GM19025 (cell line): ENCODE data around the gene SRF.

Experiments
- ATAC-seq: cut with Tn5 transposase; IDR thresholded peaks from one replicate; pipeline ENCODE4 v1.9.1; 2021; ENCODE audit warnings: mild to moderate bottlenecking, low read depth, moderate library complexity; ENCODE audit not compliant: unreplicated experiment

SRF gene

DNA sequence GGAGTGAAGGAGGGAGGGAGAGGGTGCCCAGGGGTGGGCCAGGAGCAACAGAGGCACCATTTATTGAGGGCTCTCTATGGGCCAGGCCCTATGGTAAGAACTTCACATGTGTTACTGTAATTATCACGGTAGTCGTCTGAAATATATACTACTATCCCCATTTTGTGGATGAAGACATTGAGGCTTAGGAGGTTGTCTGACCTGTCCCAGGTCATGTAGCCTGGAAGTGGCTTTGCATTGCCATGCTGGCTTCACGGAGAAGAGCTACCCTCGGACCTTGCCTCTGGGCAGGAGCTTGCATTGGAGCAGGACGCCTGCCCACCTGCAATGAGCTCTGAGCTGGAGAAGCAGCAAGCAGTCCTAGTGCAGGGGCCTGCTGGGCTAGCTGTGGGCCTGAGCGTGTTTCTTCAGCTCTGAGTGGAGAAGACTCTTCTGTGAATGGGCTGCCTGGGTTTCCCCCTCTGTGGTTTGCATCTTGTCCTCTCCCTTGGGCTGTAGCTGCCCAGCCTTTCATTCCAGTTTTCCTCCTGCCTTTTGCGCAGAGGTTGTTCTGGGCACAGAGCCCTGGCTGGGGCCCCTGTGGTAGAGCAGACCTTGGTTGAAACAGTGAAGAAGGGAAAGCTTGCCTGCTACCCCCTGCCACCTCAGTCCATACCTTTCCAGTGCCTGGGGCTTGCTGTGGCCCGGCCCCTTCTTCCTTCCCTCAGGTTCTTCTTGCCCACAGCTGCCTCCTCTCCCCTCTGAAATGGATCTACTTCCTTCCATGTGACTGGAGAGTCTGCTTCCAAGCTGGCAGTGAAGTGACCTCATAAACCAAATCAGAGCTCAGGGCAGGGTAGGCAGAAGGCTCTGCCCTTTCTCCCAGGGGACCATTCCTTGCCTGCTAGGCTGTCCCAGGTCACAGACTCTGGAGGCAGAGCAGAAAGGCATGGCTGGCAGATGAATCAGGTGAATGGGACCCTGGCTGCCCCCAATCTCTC, 24.1 kb upstream of the SRF start:
- ATAC-seq = no peak

DNA sequence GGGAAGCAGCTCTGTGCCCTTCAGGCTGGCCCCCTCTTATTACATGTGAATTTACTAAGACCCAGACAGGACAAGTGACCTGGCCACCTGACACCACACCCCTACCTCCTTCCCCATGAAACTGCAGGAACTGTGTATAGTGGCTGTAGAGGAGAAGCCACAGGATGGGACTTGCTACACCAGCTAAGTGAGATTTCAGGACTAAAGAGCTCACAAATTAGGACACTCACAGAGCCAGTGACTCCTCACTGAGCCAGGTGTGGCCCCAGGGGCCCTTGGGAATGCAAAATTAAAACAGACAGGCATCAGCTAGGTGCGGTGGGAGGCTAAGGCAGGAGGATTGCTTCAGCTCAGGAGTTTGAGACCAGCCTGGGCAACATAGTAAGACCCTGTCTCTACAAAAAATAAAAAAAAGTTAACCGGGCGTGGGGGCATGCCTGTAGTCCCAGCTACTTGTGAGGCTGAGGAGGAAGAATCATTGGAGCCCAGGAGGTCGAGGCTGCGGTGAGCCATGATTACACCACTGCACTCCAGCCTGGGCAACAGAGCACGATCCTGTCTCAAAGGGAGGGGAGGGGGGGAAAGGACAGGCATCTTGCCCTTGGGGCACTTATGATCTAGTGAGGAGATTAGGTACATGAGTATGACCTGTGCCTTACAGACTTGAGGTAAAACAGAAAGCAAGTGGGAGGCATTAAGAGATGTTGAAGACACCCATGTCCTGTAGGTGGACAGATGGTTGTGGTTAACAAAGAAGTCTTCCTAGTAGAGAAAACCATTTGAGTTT, 23.2 kb upstream of the SRF start:
- ATAC-seq = no peak

DNA sequence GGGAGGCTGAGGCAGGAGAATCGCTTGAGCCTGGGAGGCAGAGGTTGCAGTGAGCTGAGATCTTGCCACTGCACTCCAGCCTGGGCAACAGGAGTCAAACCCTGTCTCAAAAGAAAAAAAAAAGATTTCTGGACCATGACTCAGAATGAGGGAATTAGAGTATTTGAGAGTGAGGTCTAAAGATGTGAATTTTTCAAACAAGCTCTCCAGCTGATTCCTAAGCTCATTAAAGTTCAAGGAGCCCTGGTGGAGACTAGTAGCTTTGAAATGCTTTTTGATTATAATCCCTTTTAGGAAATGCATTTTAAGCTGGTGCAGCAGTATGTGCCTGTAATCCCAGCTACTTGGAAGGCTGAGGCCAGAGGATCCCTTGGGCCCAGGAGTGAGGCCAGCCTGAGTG, 21.8 kb upstream of the SRF start:
- ATAC-seq = no peak

DNA sequence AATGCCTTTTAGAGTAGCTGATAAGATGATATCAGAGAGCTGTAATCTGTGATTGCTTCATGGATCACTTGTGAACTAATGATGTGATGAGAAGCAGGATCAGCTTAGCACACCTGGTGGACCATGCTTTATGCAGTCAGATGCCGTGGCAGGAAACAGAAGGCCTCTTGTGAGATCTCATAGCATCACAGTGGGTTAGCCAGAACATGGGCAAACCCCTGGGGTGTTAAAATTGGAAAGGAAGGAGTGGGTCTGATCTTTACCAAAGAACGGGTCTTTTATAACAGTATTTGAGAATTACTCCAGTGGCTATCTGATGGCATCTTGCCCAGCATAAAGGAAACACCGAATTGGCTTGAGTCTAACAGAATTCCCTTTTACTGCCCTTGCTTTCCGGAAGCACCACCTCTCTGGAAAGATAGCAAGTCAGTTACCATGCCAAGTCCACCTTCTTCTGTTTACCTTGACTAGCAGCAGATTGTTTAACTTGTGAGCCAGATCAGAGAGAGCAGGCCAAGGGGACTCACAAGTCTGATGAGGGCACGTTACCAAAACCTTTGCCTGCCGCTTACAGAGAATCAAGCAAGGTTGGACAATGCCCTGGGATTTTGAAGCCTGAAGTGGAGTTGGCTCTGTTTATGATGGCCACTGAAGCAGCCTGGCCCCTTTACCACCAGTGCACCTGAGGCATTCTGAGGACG, 20.9 kb upstream of the SRF start:
- no peak for ATAC-seq

DNA sequence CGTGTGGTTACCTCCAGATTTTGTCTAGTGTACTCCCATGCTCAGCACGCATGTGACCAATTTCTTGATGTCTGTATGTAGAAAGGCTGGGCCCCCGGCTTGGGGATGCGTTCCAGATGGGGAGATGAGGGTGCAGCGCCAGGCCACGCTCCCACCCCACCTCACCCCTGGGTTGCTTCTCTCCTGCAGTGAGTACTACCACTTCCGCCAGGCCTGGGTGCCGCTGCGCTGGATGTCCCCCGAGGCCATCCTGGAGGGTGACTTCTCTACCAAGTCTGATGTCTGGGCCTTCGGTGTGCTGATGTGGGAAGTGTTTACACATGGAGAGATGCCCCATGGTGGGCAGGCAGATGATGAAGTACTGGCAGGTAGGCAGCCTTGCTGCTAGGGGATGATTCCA, 11.5 kb upstream of the SRF start:
- no peak for ATAC-seq

DNA sequence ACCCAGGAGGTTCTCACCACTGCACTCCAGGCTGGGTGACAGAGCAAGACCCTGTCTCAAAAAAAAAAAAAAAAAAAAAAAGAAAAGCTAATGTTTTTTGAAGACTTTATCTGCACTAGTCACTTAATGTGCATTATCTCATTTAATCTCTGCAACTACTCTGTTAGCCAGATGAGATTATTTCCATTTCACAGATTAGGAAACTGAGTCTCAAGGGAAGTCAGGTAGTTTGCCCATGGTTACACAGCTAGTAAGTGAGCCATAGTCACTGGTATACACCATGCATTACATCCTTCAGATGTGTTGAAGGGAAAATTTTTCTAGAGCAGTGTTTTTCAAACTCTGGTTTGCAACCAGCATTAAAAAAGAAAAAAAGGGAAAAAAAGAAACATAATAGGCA, 7.2 kb upstream of the SRF start:
- ATAC-seq = no peak

DNA sequence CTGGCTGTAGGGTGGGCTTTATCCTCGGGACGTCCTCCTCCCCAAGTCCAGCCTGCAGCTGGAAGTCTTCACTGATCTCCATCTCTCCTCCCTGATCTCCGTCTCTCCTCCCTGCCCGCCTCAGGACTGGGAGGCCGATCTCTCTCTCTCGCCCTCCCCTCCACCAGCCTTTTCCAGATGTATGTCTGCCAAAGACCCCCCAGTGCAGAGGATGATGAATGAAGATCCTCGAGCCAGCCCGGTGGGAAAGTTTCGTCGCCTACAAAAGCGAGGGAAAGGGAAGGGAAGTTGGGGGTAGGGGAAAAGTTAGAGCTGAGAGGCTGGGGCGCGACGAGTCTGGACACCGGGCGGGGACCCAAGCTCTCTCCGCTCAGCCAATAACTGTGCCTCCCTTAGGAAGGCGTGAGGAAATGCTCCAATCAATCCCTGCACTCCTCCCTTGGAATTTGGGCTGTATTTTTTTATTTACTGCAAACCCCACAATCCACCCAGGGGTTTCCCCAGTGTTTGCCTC, 595 bp upstream of the SRF start:
- ATAC-seq = no peak

DNA sequence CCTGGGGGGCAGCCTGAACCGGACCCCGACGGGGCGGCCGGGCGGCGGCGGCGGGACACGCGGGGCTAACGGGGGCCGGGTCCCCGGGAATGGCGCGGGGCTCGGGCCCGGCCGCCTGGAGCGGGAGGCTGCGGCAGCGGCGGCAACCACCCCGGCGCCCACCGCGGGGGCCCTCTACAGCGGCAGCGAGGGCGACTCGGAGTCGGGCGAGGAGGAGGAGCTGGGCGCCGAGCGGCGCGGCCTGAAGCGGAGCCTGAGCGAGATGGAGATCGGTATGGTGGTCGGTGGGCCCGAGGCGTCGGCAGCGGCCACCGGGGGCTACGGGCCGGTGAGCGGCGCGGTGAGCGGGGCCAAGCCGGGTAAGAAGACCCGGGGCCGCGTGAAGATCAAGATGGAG, 636 bp downstream of the SRF start:
- ATAC-seq = no peak

DNA sequence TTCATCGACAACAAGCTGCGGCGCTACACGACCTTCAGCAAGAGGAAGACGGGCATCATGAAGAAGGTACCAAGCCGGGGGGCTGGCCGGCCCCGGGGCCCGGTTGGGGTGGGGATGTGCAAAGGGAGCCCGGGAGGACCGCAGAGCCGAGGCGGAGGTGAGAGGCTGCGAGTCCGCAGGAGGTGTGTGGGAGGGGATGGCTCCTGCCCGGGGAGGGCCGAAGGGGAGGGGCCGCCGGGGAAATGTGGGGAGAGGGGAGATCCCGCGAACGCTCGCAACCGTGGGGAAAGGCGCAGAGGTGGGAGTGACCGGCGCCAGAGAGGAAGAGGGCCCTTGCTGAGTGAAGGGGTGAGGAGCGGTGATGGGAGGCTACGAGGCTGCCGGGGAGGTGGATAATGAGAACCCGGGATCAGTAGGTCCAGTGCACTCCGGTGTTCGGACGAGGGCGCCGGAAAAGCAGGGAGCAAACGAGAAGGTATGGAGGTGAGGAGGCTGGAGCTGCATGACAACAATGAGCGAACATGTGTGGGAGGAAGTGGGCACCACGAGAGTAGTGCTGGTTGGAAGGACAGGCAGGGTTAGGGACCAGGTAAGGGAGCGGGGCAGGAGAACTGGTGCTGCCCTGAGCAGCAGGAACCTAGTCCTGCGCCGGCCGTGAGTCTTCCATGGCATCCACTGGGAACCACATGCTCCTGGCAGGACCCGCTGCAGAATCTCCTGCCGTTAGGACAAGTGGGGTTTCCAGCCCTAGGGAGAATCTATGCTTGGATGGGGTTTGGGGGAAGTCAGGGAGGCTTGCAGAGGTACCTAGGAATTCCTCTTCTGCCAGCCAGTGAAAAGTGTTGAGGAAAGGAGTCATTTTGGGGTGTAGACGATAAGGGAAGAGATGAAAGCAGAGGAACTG, 1.3 kb downstream of the SRF start:
- ATAC-seq = no peak

DNA sequence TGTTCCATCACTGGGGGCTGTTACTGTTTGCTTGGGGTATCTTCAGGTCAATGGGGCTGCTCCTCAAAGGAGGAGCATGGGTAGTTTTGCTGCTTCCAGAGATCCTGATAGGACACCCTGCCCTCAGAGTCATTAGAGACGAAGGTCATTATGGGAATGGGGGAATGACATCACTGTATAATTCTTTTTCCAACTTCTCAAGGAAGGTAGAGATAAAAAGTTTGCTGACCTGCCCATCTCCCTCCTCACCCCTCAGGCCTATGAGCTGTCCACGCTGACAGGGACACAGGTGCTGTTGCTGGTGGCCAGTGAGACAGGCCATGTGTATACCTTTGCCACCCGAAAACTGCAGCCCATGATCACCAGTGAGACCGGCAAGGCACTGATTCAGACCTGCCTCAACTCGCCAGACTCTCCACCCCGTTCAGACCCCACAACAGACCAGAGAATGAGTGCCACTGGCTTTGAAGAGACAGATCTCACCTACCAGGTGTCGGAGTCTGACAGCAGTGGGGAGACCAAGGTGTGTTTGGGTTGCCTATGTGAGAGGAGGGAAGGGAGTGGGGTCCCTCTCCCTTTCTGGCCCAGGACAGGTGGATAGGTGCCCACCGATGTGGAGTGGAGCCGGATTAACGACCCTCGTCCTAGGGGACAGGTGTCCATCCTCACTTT, 2.7 kb downstream of the SRF start:
- no peak for ATAC-seq

DNA sequence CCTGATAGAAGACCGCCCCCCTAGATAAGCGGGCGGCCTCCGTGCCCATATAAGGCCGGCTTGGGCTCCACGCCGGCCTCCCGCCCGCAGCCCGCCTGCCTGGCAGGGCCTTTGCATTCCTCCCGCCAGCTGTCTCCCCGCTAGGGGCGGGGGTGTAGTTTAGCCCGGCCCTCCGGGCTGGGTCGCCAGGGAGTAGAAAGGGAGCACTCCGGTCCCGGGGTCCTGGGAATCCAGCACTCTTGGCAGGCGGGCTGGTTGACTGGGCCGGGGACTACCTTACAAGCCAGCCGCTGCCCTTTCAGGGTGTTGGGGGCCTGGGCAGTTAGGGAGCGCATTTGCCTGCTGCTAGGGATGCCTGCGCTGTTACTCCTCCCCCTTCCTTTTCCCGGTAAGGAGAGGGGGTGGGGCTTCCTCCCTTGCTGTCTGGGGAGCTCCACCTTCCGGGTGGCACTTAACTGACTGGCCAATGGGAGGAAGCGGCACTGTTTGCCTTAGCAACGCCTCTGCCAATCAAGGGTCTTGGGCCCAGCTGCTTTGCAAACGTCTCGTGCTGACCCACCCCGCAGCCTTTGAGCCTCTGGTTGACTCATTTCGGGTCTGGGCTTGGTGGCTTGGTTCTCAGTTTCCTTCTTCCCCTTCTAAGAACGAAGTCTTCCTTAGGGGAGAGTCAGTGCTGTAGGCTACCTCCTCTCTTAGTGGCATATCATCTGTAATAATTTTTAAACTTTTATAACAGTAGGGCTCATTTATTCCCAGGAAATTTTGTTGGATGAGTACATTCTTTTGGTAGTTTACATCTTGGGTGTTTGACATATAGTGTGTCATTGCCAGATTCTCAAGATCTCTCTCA, 3.4 kb downstream of the SRF start:
- peak; percentile 68 for ATAC-seq

DNA sequence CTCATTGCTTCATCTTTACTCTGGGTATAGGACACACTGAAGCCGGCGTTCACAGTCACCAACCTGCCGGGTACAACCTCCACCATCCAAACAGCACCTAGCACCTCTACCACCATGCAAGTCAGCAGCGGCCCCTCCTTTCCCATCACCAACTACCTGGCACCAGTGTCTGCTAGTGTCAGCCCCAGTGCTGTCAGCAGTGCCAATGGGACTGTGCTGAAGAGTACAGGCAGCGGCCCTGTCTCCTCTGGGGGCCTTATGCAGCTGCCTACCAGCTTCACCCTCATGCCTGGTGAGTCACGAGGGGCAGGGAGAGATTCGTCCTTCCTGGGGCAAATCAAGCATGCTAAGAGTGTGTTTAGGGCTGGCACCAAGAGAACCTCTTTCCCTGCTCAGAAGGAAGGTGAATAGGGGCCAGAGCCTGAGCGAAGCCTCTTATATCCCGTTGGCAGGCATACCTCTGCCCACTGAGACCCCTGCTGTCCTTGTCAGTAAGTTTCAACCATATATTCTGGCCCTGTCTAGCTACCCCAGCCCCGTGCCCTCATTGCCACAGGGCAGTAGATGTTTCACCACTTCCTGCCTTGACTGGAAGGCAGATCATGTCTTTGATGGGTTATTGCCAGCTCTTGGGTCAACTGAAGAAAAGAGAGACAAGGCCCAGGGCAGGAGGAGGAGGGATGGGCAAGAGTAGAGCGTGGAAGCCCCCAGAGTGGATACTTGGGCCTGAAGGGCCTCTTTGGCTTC, 4.8 kb downstream of the SRF start:
- no peak for ATAC-seq

DNA sequence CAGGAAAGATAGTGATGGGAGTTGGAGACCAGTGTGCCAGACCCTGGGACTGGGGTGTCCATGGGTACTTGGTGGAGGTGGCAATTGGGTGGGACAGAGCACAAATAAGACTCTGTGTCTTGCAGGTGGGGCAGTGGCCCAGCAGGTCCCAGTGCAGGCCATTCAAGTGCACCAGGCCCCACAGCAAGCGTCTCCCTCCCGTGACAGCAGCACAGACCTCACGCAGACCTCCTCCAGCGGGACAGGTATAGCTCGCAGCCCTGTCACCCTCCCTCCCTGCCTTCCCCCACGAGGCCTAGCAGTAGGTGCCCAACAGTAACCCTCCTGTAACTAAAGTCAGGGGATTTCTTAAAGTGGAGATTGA, 5.3 kb downstream of the SRF start:
- no peak for ATAC-seq

DNA sequence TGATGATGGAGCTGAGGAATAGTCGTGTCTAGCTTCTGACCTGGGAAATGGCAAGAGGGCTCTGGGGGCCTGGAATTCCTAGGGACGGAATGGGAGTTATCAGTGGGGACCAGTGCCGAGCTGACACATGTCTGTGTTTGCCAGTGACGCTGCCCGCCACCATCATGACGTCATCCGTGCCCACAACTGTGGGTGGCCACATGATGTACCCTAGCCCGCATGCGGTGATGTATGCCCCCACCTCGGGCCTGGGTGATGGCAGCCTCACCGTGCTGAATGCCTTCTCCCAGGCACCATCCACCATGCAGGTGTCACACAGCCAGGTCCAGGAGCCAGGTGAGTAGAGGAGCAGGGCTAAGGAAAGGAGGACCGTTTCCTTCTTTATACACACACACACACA, 7.1 kb downstream of the SRF start:
- ATAC-seq = no peak

DNA sequence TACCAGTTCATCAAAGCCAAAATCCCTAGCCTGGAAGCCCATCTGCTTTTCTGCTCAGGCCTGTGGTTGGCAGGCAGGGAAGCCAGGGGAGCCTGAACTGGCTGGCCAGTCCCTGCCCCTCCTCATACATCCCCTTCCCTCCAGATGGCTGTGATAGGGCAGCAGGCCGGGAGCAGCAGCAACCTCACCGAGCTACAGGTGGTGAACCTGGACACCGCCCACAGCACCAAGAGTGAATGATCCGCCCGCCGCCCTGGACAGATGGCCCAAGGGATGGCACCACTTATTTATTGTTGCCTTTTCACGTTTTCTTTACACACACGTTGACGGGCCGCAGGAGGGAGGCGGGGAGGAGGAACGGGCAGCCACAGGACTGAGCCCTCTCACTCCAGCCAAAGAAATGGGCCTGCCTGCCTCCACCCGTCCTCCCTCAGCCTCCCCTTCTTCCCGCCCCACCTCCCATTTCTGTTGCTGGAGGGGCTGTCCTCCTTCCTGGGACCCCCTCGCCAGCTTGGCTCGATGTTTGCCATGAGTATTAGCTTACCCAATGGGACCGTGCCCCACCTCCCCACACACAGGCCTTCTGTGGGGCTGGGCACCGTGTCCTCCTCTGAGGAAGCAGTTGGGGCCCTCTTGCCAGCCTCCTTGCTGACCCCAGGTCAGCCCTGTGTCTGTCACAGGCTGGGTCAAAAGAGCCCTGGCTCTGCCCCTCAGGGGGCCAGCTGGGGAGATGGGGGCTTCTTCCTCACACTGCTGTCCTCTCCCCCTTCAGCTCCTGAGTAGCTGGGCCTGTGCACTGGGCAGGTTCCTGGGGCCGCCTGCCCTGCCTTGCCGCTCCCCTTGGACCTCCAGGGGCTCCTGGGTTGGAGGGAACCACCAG, 8.1 kb downstream of the SRF start:
- no peak for ATAC-seq

DNA sequence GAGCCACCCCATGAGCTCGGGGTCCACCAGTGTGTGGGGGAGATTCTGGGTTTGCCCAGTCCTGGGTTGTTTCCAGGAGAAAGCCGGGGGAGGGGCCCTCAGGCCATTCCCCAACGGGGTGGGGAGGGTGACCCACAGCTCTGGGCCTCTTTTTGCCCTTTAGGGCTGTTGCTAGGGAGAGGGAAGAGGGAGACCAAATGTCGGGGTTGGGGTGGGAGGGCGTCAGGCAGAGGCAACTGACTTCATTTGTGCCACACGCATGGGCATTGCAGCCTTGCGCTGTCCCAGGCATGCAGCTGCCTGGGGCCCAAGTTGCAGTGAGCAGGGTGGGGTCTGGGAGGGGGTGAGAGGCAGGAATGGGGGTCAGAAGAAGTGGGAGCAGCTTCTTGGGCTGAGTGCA, 9.0 kb downstream of the SRF start:
- no peak for ATAC-seq

DNA sequence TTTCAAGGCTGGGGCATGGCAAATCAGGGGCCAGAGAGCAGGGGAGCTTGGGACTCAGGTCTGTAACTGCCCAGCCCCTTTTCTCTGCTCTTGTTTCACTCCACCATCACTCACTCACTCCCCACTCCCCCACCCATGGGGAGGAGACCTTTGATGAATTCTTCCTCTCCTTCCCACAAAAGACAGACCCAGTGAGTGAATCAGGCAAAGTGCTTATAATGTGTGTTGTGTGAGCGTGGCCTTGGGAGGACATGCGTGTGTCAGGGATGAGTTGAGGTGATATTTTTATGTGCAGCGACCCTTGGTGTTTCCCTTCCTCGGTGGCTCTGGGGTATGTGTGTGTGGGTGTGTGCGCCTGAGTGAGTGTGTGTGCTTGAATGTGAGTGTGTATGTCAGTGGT, 9.9 kb downstream of the SRF start:
- ATAC-seq = no peak
